Prostate gland (tissue), 2 donors: ENCODE measurements around the gene DNAAF8. TPM values are rescaled to one million over a fixed set of nuclear protein-coding genes. Genes with fewer than 3 reads are reported as not detected.

Source experiments
- DNase-seq: peaks from one replicate; pipeline ENCODE4 v3.0.0-alpha.2; 2019; ENCODE audit warnings: low spot score
- H3K27ac ChIP-seq, 2 donors: fragments of 200-600 bp; sonication (generic); 2 replicates each; pipeline ENCODE4 v1.5.1; 2017 to 2019
- H3K27me3 ChIP-seq: fragments of 200-600 bp; sonication (generic); replicated peaks from 2 replicates; pipeline ENCODE4 v1.5.1; 2019; ENCODE audit not compliant: insufficient read depth
- H3K36me3 ChIP-seq, 2 donors: fragments of 200-600 bp; sonication (generic); 1 replicate in 1 of 2; 2 replicates in 1 of 2; pipeline versions ENCODE4 v1.5.1 to v1.8.1; 2017 to 2019
- H3K4me1 ChIP-seq: fragments of 200-600 bp; sonication (generic); replicated peaks from 2 replicates; pipeline ENCODE4 v1.5.1; 2019
- H3K4me3 ChIP-seq, 2 donors: fragments of 200-600 bp; sonication (generic); 2 replicates each; pipeline ENCODE4 v1.5.1; 2017 to 2019
- H3K9me3 ChIP-seq: fragments of 200-600 bp; sonication (generic); 2 replicates; pipeline ENCODE4 v1.5.1; 2017
- POLR2A ChIP-seq: fragments of 450-650 bp; IDR thresholded peaks from one replicate; pipeline ENCODE4 v1.6.1; 2016; ENCODE audit warnings: antibody characterized with exemption, mild to moderate bottlenecking
- POLR2AphosphoS5 ChIP-seq: sonication (generic); formaldehyde crosslinking; IDR thresholded peaks from one replicate; pipeline ENCODE4 v1.6.1; 2017; ENCODE audit warnings: antibody characterized with exemption
- WGBS: methylation state at CpG from one replicate; pipeline ENCODE4 v1.1.5; 2018; 5-methylcytosine and 5-hydroxymethylcytosine counted together
- intact Hi-C: fragments of 100-400 bp; cut with DNase I; formaldehyde crosslinking; loops from one replicate; pipeline ENCODE4 v1.14.2; 2022
- total RNA-seq, 2 donors: library from RNA; depleted of rRNA; stranded (reverse); fragments of >200 nt; gene quantifications; one replicate each; pipeline ENCODE4 v1.1.0, GENCODE V29; 2016
- TF ChIP-seq, protein P1 (sequence below), 4 experiments: fragments of 200-600 bp in 2 of 4; fragments of 450-650 bp in 2 of 4; sonication (generic) in 2 of 4; IDR thresholded peaks; 1 replicate in 3 of 4; 2 replicates in 1 of 4; pipeline ENCODE4 v1.5.1; 2016 to 2019; ENCODE audit warnings: antibody characterized with exemption in 4 of 4, mild to moderate bottlenecking in 2 of 4, moderate library complexity in 2 of 4

The DNAAF8 gene
- total RNA-seq: 10 to 100 TPM in 1 of 2 donors, 1 to 10 TPM in 1; 7.1 to 21.9 TPM

DNA sequence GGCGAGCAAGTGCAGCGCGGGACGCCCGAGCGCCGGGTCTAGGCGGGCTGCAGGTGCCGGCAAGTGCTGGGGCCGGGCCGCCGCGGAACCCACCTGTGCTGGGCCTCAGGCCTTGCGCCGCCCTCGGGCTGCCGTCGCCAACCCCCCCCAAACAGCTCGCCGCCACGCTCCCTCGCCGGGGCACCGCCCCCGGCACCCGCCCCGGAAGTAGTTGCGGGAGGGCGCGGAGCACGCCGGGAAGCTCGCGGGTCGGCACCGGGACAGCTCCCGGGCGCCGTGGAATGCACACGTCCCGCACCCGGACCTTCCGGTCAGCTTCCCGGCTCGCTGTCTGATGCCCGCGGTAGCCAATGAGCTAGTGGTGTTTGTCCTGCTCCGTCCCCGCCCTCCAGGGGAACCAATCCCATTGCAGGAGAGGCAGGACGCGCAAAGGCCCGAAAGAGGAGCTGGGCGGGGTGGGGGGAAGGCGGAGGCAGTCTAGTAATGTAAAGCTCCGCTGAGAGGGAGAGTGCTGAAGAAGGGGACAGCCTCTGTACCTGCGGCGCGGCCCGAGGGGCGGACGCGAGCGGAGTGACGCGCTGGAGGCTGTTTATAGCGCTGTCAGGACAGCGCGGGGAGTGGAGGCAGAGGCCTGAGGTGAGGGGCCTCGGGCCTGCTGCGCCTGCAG, at the start of gene DNAAF8, which contains the start of gene ANKS3:
Gene DNAAF8 (plus strand): TSS at position 475 of the 667 bp plus-strand sequence. CDS start 1,978 bp downstream, outside the sequence.
Gene ANKS3 (minus strand): TSS at position 209 of the 667 bp plus-strand sequence. CDS start 4,122 bp downstream, outside the sequence.
- peak within 1 kb of the TSS; percentile 76 to 82 for H3K27ac ChIP-seq
- no peaks in the 10 kb centered on the region for H3K27me3 ChIP-seq
- TF ChIP-seq POLR2AphosphoS5 (peak; percentile 94), POLR2A (no peak)
- TF ChIP-seq, protein P1, sequence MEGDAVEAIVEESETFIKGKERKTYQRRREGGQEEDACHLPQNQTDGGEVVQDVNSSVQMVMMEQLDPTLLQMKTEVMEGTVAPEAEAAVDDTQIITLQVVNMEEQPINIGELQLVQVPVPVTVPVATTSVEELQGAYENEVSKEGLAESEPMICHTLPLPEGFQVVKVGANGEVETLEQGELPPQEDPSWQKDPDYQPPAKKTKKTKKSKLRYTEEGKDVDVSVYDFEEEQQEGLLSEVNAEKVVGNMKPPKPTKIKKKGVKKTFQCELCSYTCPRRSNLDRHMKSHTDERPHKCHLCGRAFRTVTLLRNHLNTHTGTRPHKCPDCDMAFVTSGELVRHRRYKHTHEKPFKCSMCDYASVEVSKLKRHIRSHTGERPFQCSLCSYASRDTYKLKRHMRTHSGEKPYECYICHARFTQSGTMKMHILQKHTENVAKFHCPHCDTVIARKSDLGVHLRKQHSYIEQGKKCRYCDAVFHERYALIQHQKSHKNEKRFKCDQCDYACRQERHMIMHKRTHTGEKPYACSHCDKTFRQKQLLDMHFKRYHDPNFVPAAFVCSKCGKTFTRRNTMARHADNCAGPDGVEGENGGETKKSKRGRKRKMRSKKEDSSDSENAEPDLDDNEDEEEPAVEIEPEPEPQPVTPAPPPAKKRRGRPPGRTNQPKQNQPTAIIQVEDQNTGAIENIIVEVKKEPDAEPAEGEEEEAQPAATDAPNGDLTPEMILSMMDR (IDR thresholded peaks at IDR 0.05): peak in 1 of 4 experiments; percentile 21
- DNase-seq: peak; percentile 96
- WGBS: 0% methylated on average over 59 of the region's 70 CpGs
- H3K9me3 ChIP-seq: no peaks in the 10 kb centered on the region
- H3K36me3 ChIP-seq: no peaks in the 10 kb centered on the region
- peak within 1 kb of the TSS; percentile 80 to 82 for H3K4me3 ChIP-seq
- intact Hi-C loops: loop anchor here (1.0 to 10.0 kb wide), 5 partner anchors 34 to 223 kb away; partner anchors contain the start of genes GLYR1, ROGDI, UBALD1 and UBN1
- H3K4me1 ChIP-seq: no peaks in the 10 kb centered on the region

DNA sequence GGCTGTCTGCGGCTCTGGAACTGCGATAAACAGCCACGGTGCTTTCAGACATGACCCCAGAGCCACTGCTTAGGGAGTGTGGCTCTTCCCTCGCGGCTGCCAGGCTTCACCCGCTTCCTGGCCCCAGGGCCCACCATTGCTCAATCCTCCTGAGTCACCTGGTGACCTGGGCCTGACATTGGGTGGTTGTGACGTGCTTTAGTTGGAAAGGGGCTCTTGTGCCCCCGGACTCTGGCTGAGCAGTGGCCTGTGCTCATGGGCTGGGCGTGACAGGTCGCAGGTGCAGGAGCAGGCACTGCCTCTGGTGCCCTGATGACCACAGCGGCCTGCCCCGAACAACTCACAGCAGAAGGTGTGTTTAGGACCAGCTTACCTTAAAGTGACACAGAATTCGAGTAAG, 49.6 kb upstream of the DNAAF8 start:
- H3K9me3 ChIP-seq: no peaks in the 10 kb centered on the region
- H3K27ac ChIP-seq: no peak overlapping the region
- intact Hi-C loops: no loop called here
- TF ChIP-seq, protein P1 (IDR thresholded peaks at IDR 0.05): no peak
- TF ChIP-seq POLR2A (no peak), POLR2AphosphoS5 (no peak)
- DNase-seq: no peak
- no peaks in the 10 kb centered on the region for H3K36me3 ChIP-seq
- H3K27me3 ChIP-seq: no peaks in the 10 kb centered on the region
- H3K4me1 ChIP-seq: peaks cover 8% of the 10 kb centered on the region
- WGBS: 93% methylated on average over 13 of the region's 13 CpGs
- no peak overlapping the region for H3K4me3 ChIP-seq

DNA sequence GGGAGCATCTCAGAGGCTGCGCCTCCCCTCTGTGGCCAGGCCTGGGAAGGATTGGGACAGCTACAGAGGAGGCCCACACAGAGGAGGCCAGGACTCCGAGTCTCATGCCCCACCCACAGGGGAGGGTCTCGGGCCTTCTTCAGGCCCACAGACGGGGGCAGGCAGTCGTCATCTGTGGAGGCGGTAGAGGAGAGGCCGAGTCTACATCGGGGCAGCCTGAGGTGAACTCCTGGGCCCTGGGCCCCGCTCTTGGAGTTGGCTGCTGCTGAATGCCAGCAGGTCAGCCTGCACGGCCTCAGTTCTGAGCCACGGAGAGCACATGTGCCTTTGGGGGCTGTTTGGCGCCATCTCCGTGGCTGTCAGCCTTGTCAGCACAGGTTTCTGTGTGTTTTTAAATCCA, 49.0 kb upstream of the DNAAF8 start:
- 93% methylated on average over 13 of the region's 13 CpGs for WGBS

DNA sequence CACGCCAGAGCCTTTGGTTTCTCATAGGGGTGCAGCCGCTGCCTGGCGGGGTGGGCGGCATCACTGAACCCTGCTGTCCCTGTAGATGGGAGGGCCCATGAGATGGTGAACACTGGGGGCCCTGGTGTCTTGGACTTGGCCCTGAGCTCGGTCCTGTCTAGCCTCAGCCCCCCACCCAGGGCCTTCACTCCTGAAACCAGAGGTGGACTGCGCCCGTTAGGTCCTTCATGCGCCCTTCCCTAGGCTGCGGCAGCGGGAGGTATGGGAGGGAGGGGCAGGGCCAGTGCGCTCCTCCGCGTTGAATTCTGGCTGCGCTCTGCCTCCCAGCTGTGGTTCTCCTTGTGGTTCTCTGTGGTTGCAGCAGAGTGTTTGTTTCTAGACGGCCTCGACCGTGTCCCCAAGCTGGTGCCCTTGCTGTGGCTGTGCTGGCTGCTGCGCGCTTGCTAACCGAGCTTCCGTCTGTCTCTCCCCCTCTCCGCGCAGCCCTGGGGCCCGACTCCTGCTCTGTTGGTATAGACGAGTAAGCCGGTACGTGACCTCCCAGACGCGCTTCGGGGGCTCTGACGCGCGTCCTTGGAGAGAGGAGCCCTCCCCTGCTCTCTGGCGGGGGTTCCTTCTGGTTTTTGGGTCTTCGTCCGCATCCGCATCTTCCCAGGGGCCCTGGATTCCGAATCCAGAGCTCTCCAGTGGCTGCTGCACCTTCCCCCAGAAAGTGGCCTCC, 48.4 kb upstream of the DNAAF8 start:
- Histone ChIP-seq H3K4me1 (peaks cover 6% of the 10 kb centered on the region), H3K9me3 (no peaks in the 10 kb centered on the region), H3K36me3 (no peaks in the 10 kb centered on the region), H3K27ac (no peak overlapping the region), H3K27me3 (no peaks in the 10 kb centered on the region), H3K4me3 (no peak overlapping the region)
- DNase-seq: no peak
- intact Hi-C loops: no loop called here
- TF ChIP-seq POLR2AphosphoS5: no peak
- TF ChIP-seq POLR2A: no peak
- TF ChIP-seq, protein P1 (IDR thresholded peaks at IDR 0.05): no peak
- WGBS: 92% methylated on average over 34 of the region's 38 CpGs

More for the DNA sequence above, 49.0 kb upstream of the DNAAF8 start:
- Histone ChIP-seq H3K9me3 (no peaks in the 10 kb centered on the region), H3K4me3 (no peak overlapping the region), H3K36me3 (no peaks in the 10 kb centered on the region), H3K27ac (no peak overlapping the region), H3K27me3 (no peaks in the 10 kb centered on the region), H3K4me1 (peaks cover 8% of the 10 kb centered on the region)
- TF ChIP-seq, protein P1 (IDR thresholded peaks at IDR 0.05): no peak
- TF ChIP-seq POLR2AphosphoS5 (no peak), POLR2A (no peak)
- DNase-seq: no peak
- intact Hi-C loops: no loop called here
